Adrenal gland (tissue), 5 donors: Measurements from ENCODE around the gene PDCD10.

Source experiments
- POLR2A ChIP-seq, 2 donors: fragments of 450-650 bp; IDR thresholded peaks; one replicate each; pipeline ENCODE4 v1.6.1; 2017; ENCODE audit warnings: antibody characterized with exemption in 2 of 2, mild to moderate bottlenecking in 2 of 2, moderate library complexity in 1 of 2
- TF ChIP-seq, protein P1 (sequence below), 6 experiments: fragments of 450-650 bp in 4 of 6; fragments of 200-600 bp in 2 of 6; sonication (generic) in 1 of 6; IDR thresholded peaks; 1 replicate in 5 of 6; 2 replicates in 1 of 6; pipeline versions ENCODE4 v1.5.1 to v1.8.0; 2016 to 2021; ENCODE audit warnings: antibody characterized with exemption in 6 of 6, mild to moderate bottlenecking in 2 of 6, moderate library complexity in 1 of 6
- donor health status: DM: no; HTN: no; CAD: no.

- no peak for TF ChIP-seq POLR2A (IDR thresholded peaks at IDR 0.05)
- TF ChIP-seq, protein P1, sequence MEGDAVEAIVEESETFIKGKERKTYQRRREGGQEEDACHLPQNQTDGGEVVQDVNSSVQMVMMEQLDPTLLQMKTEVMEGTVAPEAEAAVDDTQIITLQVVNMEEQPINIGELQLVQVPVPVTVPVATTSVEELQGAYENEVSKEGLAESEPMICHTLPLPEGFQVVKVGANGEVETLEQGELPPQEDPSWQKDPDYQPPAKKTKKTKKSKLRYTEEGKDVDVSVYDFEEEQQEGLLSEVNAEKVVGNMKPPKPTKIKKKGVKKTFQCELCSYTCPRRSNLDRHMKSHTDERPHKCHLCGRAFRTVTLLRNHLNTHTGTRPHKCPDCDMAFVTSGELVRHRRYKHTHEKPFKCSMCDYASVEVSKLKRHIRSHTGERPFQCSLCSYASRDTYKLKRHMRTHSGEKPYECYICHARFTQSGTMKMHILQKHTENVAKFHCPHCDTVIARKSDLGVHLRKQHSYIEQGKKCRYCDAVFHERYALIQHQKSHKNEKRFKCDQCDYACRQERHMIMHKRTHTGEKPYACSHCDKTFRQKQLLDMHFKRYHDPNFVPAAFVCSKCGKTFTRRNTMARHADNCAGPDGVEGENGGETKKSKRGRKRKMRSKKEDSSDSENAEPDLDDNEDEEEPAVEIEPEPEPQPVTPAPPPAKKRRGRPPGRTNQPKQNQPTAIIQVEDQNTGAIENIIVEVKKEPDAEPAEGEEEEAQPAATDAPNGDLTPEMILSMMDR (IDR thresholded peaks at IDR 0.05), result no peak
Observed at GRCh38 chr3:167668651-167669050, 66.0 kb downstream of the PDCD10 start.
